ENCODE data around the gene ASAH2. TPM values are rescaled to one million over a fixed set of nuclear protein-coding genes. Genes with fewer than 3 reads are reported as not detected.
"Not testable (repeated sequence)": the region's sequence is repeated elsewhere in the genome, so short reads cannot be mapped to it uniquely, and the experiment has no call there.

The ASAH2 gene
- total RNA-seq, 1 donor from 2014 or later, result not detected

- Histone ChIP-seq H3K27me3 (ENCODE audit: low read depth) (no peaks in the 10 kb centered on the region), H3K9me3 (no peaks in the 10 kb centered on the region), H3K36me3 (no peaks in the 10 kb centered on the region), H3K4me3 (no peak overlapping the region), H3K4me1 (no peaks in the 10 kb centered on the region), H3K27ac (no peak overlapping the region)
- intact Hi-C loops (cut with DNase I), result no loop called here
- TF ChIP-seq CTCF (IDR thresholded peaks at IDR 0.05), result no peak
- no peak for ATAC-seq
- no peak for DNase-seq
Measured at GRCh38 chr10:50248598-50248997, 2.7 kb downstream of the ASAH2 start.

- Histone ChIP-seq H3K4me1 (no peaks in the 10 kb centered on the region), H3K27ac (no peak overlapping the region), H3K4me3 (no peak overlapping the region), H3K36me3 (no peaks in the 10 kb centered on the region), H3K27me3 (ENCODE audit: low read depth) (no peaks in the 10 kb centered on the region), H3K9me3 (no peaks in the 10 kb centered on the region)
- no peak for ATAC-seq
- intact Hi-C loops (cut with DNase I), result no loop called here
- no peak for DNase-seq
- no peak for TF ChIP-seq CTCF (IDR thresholded peaks at IDR 0.05)
Measured at GRCh38 chr10:50248062-50248461, 3.3 kb downstream of the ASAH2 start.

- Histone ChIP-seq H3K4me3 (no peak overlapping the region), H3K36me3 (no peaks in the 10 kb centered on the region), H3K4me1 (no peaks in the 10 kb centered on the region), H3K9me3 (no peaks in the 10 kb centered on the region), H3K27me3 (ENCODE audit: low read depth) (no peaks in the 10 kb centered on the region), H3K27ac (no peak overlapping the region)
- ATAC-seq (no peak), DNase-seq (no peak)
- intact Hi-C loops (cut with DNase I), result no loop called here
- TF ChIP-seq CTCF (IDR thresholded peaks at IDR 0.05), result no peak
Measured at GRCh38 chr10:50244201-50244600, 7.1 kb downstream of the ASAH2 start.

DNA sequence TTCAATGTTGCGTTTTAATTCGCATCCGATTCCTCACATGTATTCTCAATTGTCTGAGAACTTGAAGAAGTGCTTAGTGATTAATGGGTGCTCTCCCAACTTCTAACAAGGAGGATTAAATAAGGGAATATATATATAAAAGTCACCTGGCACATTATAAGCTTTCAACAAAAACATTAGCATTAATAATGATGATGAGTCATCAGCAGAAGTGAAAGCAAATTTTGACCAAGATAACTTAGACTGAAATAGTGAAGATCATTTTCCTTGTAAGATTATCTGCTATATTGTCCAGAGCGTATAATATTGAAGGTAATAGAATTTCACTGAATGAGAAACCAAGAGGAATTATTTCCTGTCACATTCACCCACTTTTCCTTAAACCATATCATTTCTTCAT is 8.5 kb downstream of the ASAH2 start:
- intact Hi-C loops (cut with DNase I), result no loop called here
- Histone ChIP-seq H3K27ac (no peak overlapping the region), H3K4me1 (no peaks in the 10 kb centered on the region), H3K27me3 (ENCODE audit: low read depth) (no peaks in the 10 kb centered on the region), H3K4me3 (no peak overlapping the region), H3K36me3 (no peaks in the 10 kb centered on the region), H3K9me3 (no peaks in the 10 kb centered on the region)
- DNase-seq, result no peak
- TF ChIP-seq CTCF (IDR thresholded peaks at IDR 0.05), result no peak
- ATAC-seq, result no peak

- H3K27me3 ChIP-seq (ENCODE audit: low read depth); H3K36me3 ChIP-seq; H3K4me3 ChIP-seq; H3K4me1 ChIP-seq; H3K9me3 ChIP-seq; ATAC-seq; H3K27ac ChIP-seq; DNase-seq; intact Hi-C loops (cut with DNase I): not testable (repeated sequence)
Measured at GRCh38 chr10:50241478-50241877, 9.8 kb downstream of the ASAH2 start.

DNA sequence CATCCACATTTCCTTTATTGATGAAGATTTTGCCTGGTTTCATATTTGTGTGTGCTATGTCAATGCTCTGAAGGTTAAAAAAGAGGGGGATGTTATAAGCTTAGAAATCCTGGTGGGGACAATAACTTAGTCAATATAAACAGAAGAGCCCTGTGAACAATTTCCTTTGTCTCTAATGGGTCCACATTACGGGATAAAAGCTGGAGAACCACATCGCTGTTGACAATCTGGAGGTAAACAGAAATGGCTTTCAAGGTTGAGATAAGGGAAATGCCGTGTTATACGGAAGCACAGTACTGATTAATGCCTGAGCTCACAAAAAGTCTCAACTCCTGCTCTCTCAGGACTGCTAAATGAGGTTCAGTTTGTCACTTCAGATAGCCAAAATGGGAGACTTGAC is 16.8 kb downstream of the ASAH2 start:
- ATAC-seq (no peak), DNase-seq (no peak)
- intact Hi-C loops (cut with DNase I), result no loop called here
- Histone ChIP-seq H3K4me1 (no peaks in the 10 kb centered on the region), H3K9me3 (no peaks in the 10 kb centered on the region), H3K27ac (no peak overlapping the region), H3K27me3 (ENCODE audit: low read depth) (no peaks in the 10 kb centered on the region), H3K36me3 (no peaks in the 10 kb centered on the region), H3K4me3 (no peak overlapping the region)
- no peak for TF ChIP-seq CTCF (IDR thresholded peaks at IDR 0.05)
